GM19351 (cell line): ENCODE results near the gene MYL3.

Experiments
- ATAC-seq: cut with Tn5 transposase; IDR thresholded peaks from one replicate; pipeline ENCODE4 v1.9.1; 2021; ENCODE audit warnings: mild to moderate bottlenecking, moderate library complexity; ENCODE audit not compliant: unreplicated experiment

MYL3 gene

GRCh38 chr3:46851364-46852333, 11.6 kb downstream of the MYL3 start:
- ATAC-seq = no peak

DNA sequence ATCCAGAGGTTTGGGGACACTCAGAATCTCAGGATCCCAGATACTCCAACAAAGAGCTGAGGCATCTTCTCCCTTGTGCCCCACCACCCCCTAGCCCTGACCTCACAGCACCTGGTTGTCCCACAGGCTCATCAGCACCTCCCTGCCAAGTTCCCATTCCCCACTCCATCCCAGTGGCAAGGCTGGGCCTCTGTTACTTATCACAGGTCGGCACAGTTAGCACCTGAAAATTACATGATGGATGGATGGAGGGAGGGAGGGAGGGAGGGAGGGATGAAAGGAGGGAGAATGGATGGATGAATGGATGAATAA, 12.8 kb downstream of the MYL3 start:
- no peak for ATAC-seq

GRCh38 chr3:46849686-46850467, 13.4 kb downstream of the MYL3 start:
- ATAC-seq = no peak

DNA sequence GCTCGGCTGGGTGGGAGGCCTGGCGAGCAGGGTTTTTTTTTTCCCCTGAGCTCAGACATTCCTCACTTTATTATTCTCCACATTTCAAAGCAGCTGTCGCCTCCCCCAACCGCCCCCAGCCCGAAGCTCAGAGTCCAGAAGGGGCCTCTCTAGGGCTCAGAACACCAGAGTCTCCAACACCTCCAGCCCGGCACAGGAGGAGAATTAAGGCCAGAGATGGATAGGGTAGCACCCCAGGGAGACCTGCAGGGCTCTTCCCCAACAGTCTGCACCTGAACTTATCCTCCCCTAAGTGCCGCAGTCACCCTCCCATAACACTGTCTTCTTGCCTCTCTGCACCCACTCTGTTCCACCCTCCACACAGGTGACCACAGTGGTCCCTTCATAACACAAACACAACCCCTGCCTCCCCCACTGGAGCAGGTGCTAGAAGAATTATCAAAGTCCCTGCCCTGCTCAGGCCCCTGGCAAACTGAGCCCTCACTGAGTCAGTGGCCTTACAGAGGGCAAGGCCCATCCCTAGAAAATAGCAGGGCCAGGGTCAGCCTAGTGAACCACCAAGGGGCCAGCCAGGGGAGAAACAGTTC, 14.1 kb downstream of the MYL3 start:
- no peak for ATAC-seq

GRCh38 chr3:46848271-46849044, 14.8 kb downstream of the MYL3 start:
- no peak for ATAC-seq

DNA sequence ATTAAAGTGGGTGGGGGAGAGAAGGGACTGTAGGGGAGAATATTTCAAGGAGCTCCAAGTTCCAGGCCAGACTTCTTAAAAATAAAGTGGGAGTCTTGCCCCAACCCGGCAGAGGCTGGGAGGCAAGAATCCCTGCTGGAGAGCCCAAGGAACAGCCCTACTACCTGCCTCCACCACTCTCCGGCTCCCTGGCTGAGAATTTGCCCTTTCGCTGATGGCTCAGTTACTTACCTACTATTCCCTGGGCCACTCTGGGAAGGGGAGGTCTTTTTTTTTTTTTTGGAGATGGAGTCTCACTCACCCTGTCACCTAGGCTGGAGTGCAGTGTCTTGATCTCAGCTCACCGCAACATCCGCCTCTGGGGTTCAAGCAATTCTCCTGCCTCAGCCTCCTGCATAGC, 15.5 kb downstream of the MYL3 start:
- no peak for ATAC-seq

DNA sequence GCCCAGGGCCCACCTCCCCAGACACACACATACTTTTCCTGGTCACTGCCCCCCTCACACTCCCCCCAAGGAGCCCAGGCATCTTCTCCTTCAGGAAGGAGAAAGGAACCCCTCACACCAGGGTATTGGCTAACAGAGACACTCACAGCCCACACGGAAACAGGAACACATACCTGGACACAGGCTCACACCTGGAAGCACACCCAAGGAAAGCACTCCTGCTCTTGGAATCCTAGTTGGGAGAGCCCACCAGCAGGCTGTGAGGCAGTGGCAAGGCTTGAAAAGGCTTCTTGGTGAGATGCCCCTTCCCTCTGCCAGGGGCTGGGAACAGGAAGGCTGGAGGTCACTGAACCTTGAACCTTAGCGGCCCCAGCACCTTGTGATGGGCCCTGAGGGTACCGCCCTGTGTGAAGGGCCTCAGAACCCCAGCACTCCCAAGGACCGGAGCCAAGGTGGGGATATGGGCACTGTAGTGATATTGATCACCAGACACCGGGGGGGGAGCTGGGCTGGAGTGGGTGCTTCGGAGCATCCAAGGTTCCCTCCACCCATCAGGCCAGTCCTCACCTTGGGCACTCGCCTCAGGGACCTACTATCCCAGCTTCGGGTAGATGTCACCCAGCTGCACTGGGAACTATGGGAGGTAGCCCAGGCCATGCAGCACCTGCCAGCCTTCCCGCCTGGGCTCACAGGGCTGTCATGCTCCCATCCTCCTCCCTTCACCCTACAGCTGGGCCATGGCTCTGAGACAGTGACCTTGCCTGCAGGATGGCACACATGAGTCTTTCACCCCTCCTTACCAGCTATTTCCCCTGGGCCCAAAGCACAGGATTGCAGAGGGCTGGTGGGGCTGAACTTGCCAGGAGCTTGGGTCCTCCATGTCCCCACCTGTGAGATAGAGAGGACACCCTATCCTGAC, 16.4 kb downstream of the MYL3 start:
- no peak for ATAC-seq

DNA sequence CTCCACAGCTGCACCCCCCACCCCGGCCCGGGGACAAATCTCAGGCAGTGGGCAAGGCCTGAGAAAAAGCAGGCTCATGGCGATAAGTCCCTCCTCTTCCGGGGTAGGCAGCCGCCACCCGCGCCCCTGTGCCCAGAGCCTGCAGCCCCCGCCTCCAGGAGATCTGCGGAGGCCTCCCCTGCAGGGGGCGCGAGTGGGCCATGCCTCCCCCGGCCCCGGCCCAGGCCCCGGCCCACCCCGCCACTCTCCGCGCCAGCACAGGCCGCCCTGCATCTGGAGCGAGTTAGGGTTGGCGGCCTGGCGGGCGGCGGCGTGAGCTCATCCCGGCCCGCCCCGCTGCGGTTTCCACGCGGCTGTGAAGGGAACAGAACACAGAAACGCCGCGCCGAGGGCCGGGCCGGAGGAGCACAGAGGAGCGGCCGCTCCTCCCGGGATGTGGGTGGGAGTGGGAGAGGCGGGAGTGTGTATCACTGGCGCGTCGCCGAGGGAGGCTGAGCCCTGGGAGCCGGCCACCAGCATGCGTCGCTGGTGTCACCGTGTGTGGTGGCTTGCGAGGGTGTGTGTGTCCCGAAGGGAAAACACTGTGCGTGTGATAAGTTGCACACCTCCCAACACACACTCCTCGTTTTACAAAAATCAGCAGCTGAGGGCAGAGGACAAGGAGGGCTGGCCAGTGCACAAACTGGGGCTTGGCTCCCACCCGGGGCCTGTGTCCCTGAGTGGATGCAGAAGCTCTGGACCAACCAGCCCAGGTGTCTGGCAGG, 17.2 kb downstream of the MYL3 start:
- peak; percentile 75 for ATAC-seq

GRCh38 chr3:46845397-46845859, 17.8 kb downstream of the MYL3 start:
- ATAC-seq = peak; percentile 56

DNA sequence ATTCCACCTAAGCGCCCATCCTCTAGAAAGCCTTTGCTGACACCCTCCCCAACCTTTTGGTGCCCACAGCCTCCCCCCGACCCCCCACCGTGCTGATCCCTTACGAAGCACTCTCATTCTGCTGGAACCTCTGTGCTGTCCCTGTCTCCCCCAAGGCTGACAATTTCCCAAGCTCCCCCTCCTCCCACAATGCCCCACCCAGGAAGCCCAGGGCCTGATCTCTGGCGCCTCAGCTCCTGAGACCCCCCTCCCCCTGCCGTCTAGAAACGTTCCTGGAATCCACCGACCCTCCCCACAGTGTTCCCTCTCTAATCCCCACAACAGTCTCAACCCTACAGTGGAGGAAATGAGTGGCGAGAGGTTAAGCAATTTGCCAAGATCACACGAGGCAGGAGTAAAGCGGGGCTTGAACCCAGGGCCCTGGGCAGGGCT, 18.3 kb downstream of the MYL3 start:
- ATAC-seq = no peak

- ATAC-seq = no peak
These were observed 18.8 kb downstream of the MYL3 start for GRCh38 chr3:46844397-46844796.

- no peak for ATAC-seq
These were observed 19.7 kb downstream of the MYL3 start for GRCh38 chr3:46843508-46843907.

GRCh38 chr3:46840491-46840890, 22.8 kb downstream of the MYL3 start:
- ATAC-seq = no peak

GRCh38 chr3:46838301-46838700, 24.9 kb downstream of the MYL3 start:
- no peak for ATAC-seq

DNA sequence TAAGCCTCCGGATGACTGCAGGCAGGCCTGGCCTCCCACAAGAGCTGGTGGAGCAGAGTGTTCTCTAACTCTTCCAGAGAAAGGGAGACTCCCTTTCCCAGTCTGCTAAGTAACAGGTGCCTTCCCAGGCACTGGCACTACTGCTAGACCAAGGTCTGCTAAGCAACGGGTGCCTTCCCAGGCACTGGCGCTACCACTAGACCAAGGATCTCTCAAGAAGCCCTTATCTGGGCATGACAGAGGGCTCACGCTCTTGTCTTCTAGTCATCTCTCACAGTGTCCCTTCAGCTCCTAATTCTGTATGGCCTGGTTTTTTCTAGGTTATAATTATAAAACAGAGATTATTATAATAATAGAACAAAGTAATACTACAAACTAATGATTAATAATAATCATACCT, 27.8 kb downstream of the MYL3 start:
- ATAC-seq = no peak

DNA sequence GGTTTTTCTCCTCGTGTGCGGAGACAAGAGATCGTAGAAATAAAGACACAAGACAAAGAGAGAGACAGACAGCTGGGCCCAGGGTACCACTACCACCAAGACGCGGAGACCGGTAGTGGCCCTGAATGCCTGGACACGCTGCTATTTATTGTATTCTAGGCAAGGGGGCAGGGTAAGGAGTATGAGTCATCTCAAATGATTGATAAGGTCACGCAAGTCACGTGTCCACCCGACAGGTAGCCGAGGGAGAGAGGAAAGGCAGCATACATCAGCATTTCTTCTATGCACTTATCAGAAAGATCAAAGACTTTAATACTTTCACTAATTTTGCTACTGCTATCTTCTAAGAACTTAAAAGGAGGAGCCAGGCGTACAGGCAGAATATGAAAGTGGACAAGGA, 28.2 kb downstream of the MYL3 start:
- ATAC-seq = no peak

DNA sequence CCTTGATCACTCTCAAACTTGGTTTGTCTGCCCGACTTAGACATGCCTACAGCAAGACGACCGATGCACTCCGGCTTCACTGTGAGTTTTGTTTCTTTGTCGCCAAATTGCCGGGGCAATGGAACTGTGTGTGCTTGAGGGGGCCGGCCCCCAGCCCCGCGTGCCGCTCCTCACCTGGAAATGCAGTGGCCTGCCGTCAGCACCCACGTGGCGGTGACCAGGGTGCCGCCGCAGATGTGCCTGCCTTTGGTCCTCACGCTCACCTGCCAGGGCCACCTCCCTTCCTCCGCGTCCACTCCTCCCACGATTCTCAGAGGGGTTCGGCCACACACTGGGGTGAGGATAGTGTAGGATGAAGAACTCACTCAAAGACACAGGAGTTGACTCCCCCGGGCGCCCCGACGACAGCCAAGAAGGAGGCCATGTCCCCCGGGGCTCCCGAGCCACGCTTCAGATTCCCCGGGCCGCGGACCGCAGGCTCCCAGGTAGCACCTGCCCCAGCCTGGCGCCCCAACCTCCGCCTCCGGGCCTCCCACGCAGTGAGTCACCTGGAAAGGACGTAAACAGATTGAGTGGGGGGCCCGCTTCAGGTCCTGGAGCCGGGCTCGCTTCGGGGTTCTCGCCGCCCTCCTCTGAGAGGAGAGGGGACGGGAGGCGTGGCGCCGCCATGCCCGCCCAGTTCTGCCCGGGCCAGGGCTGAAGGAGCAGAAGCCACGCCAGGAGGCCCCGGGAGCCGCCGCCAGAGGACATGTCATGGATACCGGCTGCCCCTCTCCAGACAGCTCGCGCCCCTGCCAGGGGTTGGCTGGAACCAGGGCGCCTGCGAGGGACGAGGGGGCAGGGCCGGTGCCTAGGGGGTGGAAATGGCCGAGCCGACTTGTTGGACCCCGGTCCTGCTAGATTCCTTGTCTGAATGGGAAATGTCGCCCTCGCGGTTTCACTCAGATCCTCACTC, 29.6 kb downstream of the MYL3 start:
- no peak for ATAC-seq

- ATAC-seq = no peak
These were observed 31.4 kb downstream of the MYL3 start for GRCh38 chr3:46831841-46832240.
